ENCODE data around the gene ACTL10.

Gene ACTL10

DNA sequence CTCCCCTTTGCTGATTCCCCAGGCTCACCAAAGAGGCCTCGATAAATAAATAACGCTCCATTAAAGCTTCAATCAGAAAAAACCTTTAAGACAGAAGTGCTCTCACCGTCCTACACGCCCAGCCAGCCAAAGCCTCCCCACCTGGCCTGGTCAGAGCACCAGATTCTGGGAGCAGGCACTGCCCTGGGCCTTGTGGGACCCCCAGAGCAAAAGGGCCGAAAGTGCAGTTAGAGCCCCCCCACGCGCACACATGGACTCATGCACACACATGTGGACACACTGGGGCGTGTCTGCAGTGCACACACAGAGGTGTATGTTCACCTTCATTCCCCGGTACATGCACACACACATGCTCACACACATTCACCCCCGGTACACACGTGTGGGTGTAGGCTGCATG, 9.4 kb downstream of the ACTL10 start:
- peak; percentile 63 for FAIRE-seq

DNA sequence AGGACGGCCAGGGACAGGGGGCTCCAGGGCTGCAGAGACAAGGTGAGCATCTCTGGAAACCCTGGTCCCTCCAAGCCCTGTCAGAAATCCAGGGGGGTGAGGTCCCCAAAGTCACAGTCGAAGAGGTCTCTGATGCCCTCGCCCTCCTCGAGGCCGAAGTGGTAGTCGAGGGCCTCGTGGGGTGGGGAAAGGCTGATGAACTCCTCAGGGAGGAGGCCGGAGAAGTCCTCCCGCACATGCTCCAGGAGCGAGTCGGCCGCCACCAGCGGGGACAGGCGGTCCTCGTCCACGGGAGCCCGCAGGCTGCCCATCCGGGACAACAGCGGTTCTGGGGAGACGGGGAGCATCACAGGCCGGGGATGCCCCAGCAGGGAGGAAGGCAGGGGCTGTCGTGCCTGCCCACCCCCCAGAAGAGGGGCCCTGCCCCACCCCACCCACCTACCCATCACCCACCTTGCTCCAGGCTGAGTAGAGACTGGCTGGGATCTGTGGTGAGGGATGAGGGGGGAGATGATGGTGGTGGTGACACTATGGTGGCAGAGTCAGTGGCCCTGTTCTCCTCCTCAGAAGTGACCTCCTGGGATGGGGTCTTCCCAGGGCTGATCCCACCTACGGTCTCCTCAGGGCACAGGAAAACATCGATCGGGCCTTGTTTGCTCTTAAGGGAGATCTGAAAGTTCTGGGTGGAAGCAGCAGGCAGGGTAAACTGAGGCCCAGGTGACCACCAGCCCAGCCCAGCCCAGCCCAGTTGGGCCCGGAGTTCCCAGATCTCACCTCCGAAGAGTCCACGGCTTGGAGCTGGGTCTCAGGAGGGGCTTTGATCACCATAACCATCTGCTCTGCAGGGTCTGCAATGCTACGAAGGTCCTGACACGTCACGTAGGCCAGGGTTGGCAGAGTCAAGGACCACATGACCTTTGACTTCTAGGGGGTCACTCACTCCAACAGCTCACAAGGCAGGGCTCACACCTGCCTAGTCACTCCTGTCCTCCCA, 10.2 kb downstream of the ACTL10 start:
- FAIRE-seq: no peak
- DNase-seq (ENCODE audit: insufficient read length, low spot score): no peak

More for the DNA sequence above, 9.4 kb downstream of the ACTL10 start:
- no peak for DNase-seq (ENCODE audit: insufficient read length, low spot score)

DNA sequence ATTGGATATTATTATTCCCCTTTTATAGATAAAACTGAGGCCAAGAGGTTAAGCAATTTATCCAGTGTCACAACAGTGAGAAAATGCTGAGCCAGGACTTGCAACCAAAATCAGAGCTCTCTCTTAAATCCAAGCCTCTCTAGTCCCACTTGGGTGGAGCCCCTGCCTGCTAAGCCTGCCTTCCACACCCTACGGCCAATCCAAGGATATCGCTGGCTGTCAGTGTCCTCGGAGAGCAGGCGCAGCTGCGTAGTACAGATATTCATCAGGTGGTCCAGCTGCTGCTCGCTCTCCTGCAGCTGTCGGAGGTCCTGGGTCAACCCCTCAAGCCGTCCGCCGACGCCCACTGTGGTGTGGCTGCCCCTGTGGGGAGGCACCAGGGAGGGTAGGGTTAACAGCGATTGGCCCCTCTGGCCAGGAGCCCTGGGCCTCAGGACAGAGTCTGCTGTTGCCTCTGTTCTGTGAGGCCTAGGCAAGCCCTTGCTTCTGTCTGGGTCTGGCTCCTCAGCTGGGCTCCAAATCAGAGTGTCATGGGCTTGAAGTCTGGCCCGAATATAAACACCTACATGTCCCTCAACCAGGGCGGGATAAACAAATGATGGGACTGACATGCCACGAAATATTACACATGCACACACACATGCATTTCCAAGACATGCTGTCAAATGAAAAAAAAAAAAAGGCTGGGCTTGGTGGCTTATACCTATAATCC, 11.4 kb downstream of the ACTL10 start:
- FAIRE-seq (no peak), DNase-seq (ENCODE audit: insufficient read length, low spot score) (no peak)

DNA sequence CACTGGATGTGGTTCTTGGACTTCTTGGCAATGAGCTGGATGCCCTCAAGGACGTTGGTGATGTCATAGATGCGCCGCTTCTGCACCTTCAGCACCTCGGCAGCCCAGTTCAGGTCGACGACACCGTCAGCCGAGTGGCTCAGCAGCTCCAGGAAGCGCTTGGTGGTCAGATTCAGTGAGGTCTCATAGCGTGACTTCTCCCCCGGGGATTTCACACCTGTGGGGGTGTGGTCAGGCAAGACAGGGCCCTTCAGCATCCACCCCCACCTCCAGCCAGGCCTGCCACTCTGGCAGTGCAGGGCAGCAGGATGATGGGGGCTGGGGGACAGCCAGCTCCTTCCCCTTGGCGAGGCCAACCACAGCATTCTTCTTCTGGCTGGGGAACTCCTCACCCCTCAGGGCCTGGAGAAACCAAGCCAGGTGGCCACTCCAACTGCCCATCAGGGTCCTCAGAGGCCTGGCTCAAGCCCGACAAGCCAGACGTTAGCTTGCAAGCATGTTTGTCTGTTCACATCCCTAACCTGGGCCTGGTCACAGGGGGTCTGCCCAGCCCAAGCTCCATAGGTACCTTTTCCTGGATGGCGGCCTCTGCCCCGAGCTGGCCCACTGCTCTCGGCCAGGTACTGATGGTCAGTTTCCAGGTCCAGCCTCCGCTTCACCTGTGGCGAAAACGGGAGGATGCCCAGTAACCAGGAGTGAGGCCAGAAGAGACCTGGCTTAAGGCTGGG, 13.2 kb downstream of the ACTL10 start:
- FAIRE-seq (no peak), DNase-seq (ENCODE audit: insufficient read length, low spot score) (no peak)

DNA sequence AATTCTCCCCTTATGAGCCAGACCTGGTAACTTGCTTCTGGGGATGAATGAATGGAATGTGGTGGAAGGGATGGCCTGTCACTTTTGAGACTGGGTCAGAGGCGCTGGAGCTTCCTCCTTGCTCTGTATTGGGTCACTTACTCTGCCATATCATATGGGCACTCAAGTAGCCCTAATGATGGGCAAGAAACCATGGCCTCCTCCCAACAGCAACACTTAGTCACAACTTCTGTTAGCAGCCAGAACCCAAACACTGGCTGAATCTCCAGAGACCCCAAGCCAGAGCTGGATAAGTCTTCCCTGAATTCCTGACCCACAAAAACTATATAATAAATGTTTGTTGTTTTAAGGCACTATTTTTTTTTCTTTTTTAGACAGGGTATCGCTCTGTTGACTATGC, 13.9 kb downstream of the ACTL10 start:
- no peak for FAIRE-seq
- no peak for DNase-seq (ENCODE audit: insufficient read length, low spot score)

DNA sequence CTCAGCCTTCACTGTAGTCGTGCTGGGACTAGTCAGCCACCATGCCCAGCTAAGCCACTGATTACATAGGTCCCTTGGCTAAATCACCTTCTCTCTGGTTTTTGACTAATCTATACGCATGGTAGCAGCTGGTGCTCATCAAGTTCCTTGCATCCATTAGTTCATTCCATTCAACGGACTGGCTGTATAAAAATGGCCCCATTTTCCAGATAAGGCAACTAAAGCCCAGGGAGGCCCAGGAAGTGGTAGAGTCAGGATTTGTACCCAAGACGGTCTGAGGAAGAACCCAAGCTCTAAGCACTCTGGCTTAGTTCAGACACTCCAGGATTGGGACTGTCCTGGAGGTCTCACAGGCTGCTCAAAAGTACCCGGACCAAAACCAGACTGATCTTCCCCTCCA, 14.5 kb downstream of the ACTL10 start:
- no peak for FAIRE-seq

DNA sequence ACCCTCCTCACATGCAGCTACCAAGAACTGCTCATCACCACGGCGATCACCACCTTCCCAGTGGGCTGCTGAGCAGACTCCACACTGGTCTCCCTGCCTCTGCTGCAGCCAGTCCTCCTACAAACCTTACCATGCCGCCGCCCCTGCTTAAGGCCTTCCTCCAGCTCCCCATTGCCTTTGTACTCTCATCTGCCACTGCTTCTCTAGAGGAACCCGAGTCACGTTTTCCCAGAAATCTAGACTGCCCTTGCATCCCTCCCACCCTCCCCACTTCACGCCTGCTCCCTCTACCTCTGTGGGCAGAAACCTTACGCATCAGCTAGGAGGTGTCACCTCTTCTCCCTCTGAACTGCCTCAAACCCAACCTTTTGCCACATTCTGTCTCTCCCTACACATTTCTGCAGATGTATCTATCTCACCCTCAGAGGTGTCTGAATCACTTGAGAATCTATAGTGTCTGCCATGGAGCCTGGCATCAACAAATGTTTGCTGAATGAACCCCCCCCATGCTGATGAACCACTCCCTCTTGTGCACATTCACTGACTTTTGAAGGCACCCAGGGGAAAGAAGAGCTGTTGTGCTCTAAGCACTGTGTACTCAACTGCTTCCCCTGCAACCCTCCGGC, 15.1 kb downstream of the ACTL10 start:
- FAIRE-seq: peak; percentile 38

More for the DNA sequence above, 14.5 kb downstream of the ACTL10 start:
- no peak for DNase-seq (ENCODE audit: insufficient read length, low spot score)

DNA sequence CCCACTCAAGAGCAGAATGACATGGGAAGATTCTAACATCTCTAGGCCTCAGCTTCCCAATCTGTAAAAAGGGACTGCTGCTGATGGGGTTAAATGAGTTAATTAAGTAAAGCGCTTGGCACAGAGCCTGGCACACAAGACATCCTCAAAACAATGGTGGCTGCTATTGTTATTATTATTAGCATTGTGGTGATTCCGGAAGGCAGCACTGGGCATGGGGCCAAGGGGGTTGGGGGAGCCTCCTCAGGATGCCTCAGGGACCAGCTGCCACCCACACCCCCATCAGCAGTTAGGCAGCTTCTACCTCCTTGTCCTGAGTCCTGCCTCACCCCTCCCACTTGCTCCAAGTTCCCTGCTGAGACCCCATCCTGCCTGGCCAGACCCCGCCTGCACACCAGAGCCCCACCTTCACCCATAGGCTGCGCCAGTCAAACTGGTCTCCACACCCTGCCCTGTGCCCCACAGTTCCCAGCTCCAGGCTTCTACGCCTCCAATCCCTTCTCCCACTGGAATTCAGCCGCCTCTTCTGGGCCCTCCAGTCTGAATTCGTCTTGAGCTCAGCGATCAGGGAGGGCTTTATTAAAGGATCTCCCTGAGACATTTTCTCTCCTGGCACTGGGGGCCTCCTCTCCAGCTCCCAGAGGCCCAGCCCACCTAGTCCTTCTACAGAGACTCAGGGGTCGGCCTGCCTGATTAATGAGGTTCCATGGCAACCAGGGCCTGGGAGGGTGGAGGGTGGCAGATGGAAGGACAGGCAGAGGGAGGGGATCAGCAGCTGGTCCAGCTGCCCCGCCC, 18.0 kb downstream of the ACTL10 start:
- DNase-seq (ENCODE audit: insufficient read length, low spot score) (no peak), FAIRE-seq (no peak)

More for the DNA sequence above, 15.1 kb downstream of the ACTL10 start:
- DNase-seq (ENCODE audit: insufficient read length, low spot score): no peak

DNA sequence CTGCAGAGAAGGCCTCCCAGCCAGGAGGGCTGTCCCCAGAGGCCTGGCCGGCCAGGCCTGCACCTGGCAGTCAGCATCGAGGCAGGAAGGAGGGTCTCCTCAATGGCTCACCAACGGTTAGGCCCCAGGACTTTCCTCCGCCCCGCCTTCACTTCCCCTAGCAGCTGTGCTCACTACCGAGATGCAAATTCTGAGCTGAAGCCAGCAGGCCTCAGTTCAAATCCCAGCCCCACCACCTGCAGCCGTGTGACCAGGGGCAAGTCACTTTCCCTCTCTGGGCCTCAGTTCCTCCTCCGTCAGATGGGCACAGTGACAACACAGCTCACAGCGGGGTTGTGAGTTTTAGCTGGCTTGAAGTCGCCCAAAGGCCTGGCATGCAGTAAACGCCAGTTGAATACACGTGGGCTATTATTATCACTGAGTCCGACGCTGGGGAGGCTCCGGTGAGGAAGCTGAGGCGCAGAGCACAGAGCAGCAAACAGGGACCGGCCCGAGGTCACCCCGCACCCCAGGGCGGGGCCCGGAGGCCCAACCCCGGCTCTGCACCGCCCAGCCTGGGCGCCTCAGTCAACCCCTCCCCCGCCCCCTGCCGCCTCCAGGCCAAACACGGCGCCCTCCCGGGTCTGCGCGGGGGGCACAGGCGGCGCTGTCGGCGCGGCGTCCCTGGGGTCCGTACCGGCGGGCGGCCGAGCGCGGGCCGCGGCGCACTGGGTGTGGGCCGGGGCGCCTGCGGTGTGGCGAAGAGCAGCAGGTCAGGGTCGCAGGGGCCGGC, 18.8 kb downstream of the ACTL10 start:
- DNase-seq (ENCODE audit: insufficient read length, low spot score) (no peak), FAIRE-seq (no peak)

DNA sequence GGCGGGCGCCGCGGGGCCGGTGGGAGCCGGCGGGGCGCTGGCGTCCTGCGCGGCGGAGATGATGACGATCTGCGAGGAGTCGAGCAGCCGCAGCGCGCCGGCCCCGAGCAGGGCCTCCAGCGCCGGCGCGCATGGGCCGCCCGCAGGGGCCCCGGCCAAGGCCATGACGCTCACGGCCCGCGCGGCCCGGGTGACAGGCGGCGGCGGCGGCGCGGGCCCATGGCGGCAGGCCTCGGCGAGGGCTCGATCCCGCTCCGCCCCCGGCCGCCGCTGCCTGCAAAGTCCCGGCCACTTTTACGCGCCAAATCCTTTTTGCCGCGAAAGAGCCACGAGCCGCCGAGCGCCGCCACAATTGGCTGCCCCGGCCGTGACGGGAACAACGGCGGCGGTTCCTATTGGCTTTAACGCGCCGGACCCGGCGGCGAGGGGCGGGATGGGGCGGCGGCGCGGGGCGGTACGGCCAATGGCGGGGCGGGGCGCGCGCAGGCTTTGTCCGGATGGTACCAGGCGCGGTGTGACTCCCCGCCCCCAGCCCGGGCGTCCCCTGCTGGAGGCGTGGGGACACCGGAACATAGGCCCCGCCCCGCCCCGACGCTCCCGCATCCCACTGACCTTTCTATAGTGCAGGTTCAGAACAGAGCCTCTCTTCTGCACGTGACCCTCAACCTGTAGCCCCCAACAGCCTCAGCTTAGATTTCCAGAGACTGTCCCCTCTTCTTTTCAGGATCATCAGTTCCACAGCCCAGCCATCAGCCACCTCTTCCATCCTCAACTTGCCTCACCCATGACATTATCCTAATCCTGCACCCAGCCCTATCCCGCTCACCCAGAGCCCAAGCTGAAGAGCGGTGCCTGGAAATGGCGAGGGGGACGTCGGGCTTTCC, 19.6 kb downstream of the ACTL10 start, which contains the start of gene E2F1:
Gene E2F1, minus strand, starts transcription at position 286 of the 884 bp plus-strand sequence. Its CDS starts 121 bp downstream, at position 165.
- FAIRE-seq (peak; percentile 87), DNase-seq (ENCODE audit: insufficient read length, low spot score) (peak; percentile 97)

DNA sequence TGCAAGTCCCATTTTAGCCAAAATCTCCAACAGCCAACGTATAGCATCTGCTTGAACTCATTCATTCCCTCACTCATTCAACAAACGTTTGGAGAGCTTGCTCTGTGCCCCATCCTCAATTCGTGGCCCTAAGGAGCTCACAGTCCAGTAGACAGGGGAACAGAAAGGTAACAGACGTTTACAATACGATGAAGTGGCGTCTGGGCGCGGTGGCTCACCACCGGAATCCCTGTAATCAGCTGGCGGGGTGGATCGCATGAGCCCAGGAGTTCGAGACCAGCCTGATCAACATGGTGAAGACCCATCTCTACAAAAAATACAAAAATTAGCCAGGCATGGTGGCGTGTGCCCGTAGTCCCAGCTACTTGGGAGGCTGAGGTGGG, 20.2 kb downstream of the ACTL10 start:
- DNase-seq (ENCODE audit: insufficient read length, low spot score) (no peak), FAIRE-seq (no peak)

DNA sequence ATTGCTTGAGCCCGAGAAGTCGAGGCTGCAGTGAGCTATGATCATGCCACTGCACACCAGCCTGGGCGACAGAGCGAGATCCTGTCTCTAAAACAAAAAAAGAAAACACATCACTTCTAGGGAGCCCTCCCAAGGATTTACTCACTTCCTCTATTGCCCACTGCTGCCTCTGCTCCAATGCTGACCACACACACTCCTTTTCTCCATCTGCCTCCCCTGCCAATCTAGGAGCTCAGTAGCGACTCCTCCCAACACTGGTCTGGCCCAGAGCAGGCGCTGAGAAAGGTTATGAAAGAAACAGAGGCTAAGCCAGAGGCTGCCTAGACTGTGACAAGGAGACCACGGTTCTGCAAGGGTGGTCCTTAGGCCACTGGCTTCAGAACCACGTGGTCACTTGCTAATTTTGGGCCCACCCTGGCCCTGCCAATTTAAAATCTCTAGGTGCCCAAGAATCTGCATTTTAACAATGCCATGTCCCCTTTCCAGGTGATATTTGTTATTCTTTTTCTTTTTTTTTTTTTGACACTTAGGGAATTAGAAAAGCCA, 20.7 kb downstream of the ACTL10 start:
- FAIRE-seq (no peak), DNase-seq (ENCODE audit: insufficient read length, low spot score) (no peak)

DNA sequence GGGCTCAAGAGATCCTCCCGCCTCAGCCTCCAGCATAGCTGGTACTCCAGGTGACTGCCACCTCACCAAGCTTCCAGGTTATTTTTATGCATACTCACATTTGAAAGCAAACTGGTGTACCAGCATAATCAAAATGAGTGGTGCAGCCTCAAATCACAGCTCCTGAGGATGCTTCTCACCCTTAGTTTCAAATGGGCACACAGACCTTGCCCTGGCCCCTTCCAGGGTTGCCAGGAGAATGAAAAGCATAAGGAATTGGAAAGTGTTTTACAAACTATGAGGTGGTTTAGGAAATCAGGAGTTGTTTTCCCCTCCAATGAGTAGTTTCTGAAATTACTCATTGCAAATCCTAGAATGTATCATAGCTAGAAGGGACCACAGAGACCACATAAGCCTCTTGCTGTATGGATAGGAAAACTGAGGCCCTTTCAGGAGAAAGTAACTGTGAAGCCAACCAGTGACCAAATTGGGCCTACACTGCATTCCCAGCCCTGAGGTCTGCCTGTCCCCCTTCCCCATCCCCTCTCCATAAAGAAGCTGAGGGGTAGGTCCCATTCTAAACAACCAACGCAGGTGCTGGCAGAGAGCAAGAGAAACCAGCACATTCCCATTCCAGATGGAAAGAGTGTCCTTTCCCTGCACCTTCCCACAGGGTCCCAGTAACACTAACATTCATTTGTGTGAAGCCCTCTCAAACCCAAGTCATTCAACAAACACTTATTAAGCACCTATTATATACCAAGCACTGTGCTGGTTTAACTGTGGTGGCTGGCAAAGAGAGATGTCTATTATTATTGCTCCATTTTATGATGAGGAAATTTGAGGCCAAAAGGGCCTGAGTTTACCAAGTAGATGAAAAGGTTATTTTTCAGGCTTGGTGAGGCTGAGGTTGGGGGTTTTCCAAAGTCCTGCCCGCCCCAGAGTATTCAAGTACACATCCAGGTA, 21.5 kb downstream of the ACTL10 start:
- no peak for DNase-seq (ENCODE audit: insufficient read length, low spot score)
- FAIRE-seq: no peak

DNA sequence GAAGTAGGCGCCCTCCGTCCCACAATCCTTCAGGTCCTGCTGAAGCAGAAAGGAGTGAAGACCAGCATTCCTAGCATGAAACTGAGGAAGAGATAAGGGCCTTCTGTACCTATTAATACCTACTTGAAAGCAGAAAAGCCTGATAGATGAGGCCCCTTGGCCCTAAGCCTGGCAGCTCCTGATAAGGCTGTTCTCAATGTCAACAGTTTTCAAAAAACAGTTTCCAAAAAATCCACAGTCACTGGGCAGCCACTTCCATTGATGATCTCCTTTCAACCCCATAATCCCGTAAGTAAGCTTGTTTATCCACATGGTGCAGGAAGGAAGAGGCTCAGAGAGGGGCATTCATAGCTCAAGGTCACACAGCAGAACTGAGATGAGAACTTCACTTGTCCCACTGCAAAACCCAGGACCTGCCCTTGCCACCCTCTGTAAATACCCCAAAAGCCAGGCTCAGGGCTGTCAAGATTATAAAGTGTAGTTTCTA, 22.2 kb downstream of the ACTL10 start:
- FAIRE-seq (no peak), DNase-seq (ENCODE audit: insufficient read length, low spot score) (no peak)

DNA sequence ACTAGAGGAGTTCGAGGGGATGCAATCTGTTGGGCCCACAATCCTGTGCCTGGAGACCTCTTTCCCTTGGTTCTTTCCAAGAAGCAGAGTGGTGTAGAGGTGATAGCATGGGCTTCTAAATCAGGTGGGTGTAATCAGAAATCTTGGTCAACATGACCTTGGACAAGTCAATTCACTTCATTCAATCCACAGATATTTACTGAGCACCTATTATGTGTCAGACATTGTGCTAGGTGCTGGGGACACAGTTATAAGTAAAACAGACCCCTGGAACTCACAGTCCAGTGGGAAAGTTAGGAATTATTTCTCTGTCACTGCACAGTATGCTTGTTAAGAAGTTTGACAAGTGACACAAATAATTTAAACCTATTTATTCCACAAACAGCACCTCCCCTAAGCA, 22.8 kb downstream of the ACTL10 start:
- FAIRE-seq: no peak
- no peak for DNase-seq (ENCODE audit: insufficient read length, low spot score)

DNA sequence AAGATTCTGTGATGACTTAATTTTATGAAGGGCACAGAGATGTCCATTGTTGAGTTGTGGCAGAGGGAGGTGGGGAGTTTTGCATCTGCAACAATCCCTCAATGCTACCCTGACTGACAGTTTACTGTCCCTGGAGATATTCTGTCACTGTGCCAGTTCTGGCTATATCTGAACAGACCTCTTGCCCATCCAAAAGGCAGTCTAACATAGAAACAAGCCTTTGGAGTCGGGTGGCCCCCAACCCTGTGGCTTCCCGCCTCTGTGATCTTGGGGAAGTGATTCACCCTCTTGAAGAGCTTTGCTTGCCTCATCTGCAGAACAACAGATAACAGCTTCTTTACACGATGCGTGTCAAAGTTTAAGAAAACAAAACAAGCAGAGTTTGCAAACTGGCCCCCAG, 23.2 kb downstream of the ACTL10 start:
- peak; percentile 72 for DNase-seq (ENCODE audit: insufficient read length, low spot score)
- no peak for FAIRE-seq

Data from HTR-8/SVneo (cell line).